ENCODE data around the gene GPD1. TPM values are rescaled to one million over a fixed set of nuclear protein-coding genes. Genes with fewer than 3 reads are reported as not detected.

The GPD1 gene
- total and polyA plus RNA-seq, 8 donors = 0.58 to 9.5 (median 1.7) TPM

DNA sequence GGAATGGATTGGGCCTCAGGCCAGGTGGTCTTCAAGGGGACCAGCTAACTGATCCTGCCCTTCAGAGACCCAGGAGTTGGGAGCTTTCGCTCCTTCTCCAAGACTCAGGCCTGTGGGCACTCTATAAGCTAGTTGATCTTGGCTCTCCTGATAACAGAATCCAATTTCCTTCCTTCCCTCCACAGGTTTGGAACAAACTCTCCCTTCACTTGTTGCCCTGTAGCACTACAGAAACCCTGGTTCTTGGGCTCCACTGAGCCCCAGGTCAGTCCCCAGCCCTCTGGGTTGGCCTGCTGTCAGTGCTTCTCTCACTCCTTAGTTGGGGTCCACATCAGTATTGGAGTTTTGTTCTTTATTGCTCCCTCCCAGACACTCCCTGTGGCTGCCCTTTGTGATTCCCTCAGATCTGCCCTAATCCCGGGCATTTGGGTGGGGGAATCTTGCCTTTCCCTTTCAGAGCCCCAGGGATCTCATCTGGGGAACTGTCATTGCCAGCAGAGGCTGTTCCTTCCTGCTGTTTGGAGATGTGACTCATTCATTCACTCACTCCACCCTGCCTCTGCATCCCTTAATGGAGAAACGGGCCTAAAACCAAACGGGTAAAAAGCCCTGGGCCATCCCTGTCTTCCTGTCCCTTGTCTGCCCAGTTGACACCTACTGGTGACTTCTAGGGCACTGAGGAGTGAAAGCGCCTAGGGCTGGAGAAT, 4.4 kb upstream of the GPD1 start:
- intact Hi-C loops (cut with DNase I; ENCODE audit: low total_unique reads) = loop anchor here (10.0 kb wide), 1 partner anchor 75 kb away; no protein-coding TSS in a partner anchor
- no peak for DNase-seq
- Histone ChIP-seq H3K9me3 (no peaks in the 10 kb centered on the region), H3K27me3 (no peaks in the 10 kb centered on the region), H3K4me1 (peaks cover 11 to 22% (median 15%) of the 10 kb centered on the region in 4 donors), H3K4me3 (no peak overlapping the region), H3K36me3 (peaks cover 53 to 74% (median 69%) of the 10 kb centered on the region in 4 donors), H3K27ac (peak overlapping the region in 1 of 5 donors; percentile 27)
- no peak for TF ChIP-seq EP300 (IDR thresholded peaks at IDR 0.05)
- no peak for TF ChIP-seq POLR2A (IDR thresholded peaks at IDR 0.05)
- TF ChIP-seq POLR2AphosphoS5 (IDR thresholded peaks at IDR 0.05) = no peak
- no peak for TF ChIP-seq CTCF (IDR thresholded peaks at IDR 0.05)
- 63 to 75% (median 72%) methylated on average over 5 of the region's 5 CpGs for WGBS, 5 donors

DNA sequence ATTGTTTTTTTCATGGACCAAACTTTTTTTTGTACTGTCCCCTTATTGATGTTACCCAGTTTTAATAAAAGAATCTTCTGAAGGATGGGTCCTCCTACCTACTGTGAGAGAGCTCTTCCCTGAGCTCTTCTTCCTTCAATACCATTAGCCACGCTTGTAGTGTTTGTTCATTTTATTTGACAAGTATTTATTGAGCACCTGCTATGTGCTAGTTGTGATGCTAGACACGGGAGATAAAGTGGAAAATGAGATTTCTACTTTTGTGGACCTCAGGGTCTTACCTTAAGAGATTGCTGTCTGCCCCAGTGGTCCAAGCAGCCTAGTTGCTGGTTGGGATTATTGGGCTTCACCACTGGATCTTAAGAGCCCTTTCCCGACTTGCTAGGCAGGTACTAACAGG, 3.2 kb upstream of the GPD1 start:
- Histone ChIP-seq H3K4me1 (peaks cover 13 to 31% (median 24%) of the 10 kb centered on the region in 4 donors), H3K4me3 (no peak overlapping the region), H3K27ac (no peak overlapping the region), H3K27me3 (no peaks in the 10 kb centered on the region), H3K9me3 (no peaks in the 10 kb centered on the region), H3K36me3 (peaks cover 41 to 62% (median 58%) of the 10 kb centered on the region in 4 donors)
- no peak for DNase-seq
- 72 to 83% (median 79%) methylated on average over 3 of the region's 3 CpGs for WGBS, 5 donors
- TF ChIP-seq CTCF (IDR thresholded peaks at IDR 0.05) (no peak), POLR2A (IDR thresholded peaks at IDR 0.05) (no peak), EP300 (IDR thresholded peaks at IDR 0.05) (no peak), POLR2AphosphoS5 (IDR thresholded peaks at IDR 0.05) (no peak)
- intact Hi-C loops (cut with DNase I; ENCODE audit: low total_unique reads) = loop anchor here (10.0 kb wide), 1 partner anchor 74 kb away; no protein-coding TSS in a partner anchor

DNA sequence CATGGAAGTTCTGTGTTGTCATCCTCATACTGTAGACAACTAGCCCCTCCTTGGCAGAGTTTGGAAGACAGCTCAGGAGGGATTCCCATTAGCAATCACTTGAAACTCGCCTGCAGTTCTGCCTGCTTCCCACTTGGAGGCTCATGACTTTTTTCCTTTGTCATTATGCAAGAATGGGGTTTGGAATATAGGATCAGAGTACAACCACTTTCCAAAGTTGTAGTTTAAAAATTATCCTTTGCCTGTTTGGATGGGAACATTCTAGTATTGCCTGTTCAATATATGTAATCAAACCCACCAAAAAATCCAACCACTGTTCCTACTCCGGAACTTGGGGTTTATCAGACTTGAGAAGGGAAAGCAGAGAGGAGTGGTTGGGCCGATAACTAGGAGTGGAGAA, 2.1 kb upstream of the GPD1 start:
- H3K36me3 ChIP-seq = peaks cover 30 to 51% (median 47%) of the 10 kb centered on the region in 4 donors
- TF ChIP-seq POLR2A (IDR thresholded peaks at IDR 0.05) (no peak), POLR2AphosphoS5 (IDR thresholded peaks at IDR 0.05) (no peak), CTCF (IDR thresholded peaks at IDR 0.05) (peak in 5 of 7 experiments; percentile 6 to 32 (median 18)), EP300 (IDR thresholded peaks at IDR 0.05) (no peak)
- no peak for DNase-seq
- peaks cover 13 to 31% (median 24%) of the 10 kb centered on the region in 4 donors for H3K4me1 ChIP-seq
- H3K27ac ChIP-seq = no peak overlapping the region
- intact Hi-C loops (cut with DNase I; ENCODE audit: low total_unique reads) = loop anchor here (10.0 kb wide), 1 partner anchor 73 kb away; no protein-coding TSS in a partner anchor
- WGBS, 5 donors = 70 to 77% (median 73%) methylated on average over 3 of the region's 3 CpGs
- no peaks in the 10 kb centered on the region for H3K27me3 ChIP-seq
- H3K4me3 ChIP-seq = no peak overlapping the region
- no peaks in the 10 kb centered on the region for H3K9me3 ChIP-seq

DNA sequence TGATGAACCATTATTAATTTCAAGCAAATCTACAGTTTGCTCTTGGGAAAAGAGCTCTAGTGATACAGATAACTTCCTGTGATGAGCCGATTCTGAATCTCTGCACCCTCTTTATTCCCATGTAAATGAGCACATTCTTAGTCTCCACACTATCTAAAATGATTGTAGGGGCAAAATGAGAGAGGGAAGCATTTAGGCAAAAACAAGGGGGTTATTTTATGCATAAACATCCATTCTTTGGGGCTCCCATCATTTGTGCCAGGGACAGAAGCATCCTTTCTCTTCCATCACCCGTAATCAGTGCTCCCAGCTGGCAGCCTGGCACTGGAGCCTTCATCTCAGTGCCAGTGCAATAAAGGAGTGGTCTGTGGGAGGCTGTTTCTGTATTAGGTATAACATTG, 1.7 kb upstream of the GPD1 start:
- no peak for TF ChIP-seq EP300 (IDR thresholded peaks at IDR 0.05)
- no peak for TF ChIP-seq POLR2AphosphoS5 (IDR thresholded peaks at IDR 0.05)
- TF ChIP-seq CTCF (IDR thresholded peaks at IDR 0.05) = no peak
- no peak for TF ChIP-seq POLR2A (IDR thresholded peaks at IDR 0.05)
- intact Hi-C loops (cut with DNase I; ENCODE audit: low total_unique reads) = loop anchor here (10.0 kb wide), 1 partner anchor 73 kb away; no protein-coding TSS in a partner anchor
- H3K36me3 ChIP-seq = peaks cover 26 to 47% (median 42%) of the 10 kb centered on the region in 4 donors
- H3K4me1 ChIP-seq = peaks cover 13 to 31% (median 24%) of the 10 kb centered on the region in 4 donors
- H3K27ac ChIP-seq = no peak overlapping the region
- no peaks in the 10 kb centered on the region for H3K9me3 ChIP-seq
- WGBS, 5 donors = 82 to 92% (median 88%) methylated on average over 2 of the region's 2 CpGs
- no peak overlapping the region for H3K4me3 ChIP-seq
- no peaks in the 10 kb centered on the region for H3K27me3 ChIP-seq
- DNase-seq = no peak
